Ovary (tissue), 9 donors: Measurements from ENCODE around the gene RALGPS1. TPM values are rescaled to one million over a fixed set of nuclear protein-coding genes. Genes with fewer than 3 reads are reported as not detected.

Experiments
- DNase-seq, 5 donors: peaks; one replicate each; pipeline ENCODE4 v3.0.0-alpha.2; 2019 to 2020
- H3K27ac ChIP-seq, 2 donors: fragments of 200-600 bp; one replicate each; pipeline versions ENCODE4 v1.5.1 to v1.8.0; 2019 to 2022
- H3K27me3 ChIP-seq: fragments of 200-600 bp; one replicate; pipeline ENCODE4 v1.8.0; 2022
- H3K36me3 ChIP-seq: fragments of 200-600 bp; sonication (generic); one replicate; pipeline ENCODE4 v1.5.1; 2019
- H3K4me1 ChIP-seq: one replicate; pipeline ENCODE4 v1.8.1; 2013; ENCODE audit warnings: mild to moderate bottlenecking, moderate library complexity; ENCODE audit not compliant: insufficient read depth
- H3K4me3 ChIP-seq: fragments of 200-600 bp; sonication (generic); one replicate; pipeline ENCODE4 v1.5.1; 2017
- H3K9me3 ChIP-seq, 2 donors: fragments of 200-600 bp in 1 of 2; sonication (generic) in 1 of 2; one replicate each; pipeline versions ENCODE4 v1.5.1 to v1.8.1; 2013 to 2019; ENCODE audit warnings: mild to moderate bottlenecking in 1 of 2, moderate library complexity in 1 of 2
- CTCF ChIP-seq, 3 donors: fragments of 450-650 bp in 2 of 3; fragments of 200-600 bp in 1 of 3; IDR thresholded peaks; one replicate each; pipeline versions ENCODE4 v1.5.1 to v1.8.0; 2016 to 2022; ENCODE audit warnings: antibody characterized with exemption in 3 of 3, mild to moderate bottlenecking in 1 of 3
- EP300 ChIP-seq: sonication (generic); formaldehyde crosslinking; IDR thresholded peaks from one replicate; pipeline ENCODE4 v1.6.1; 2017; ENCODE audit warnings: antibody characterized with exemption
- POLR2A ChIP-seq: fragments of 450-650 bp; IDR thresholded peaks from one replicate; pipeline ENCODE4 v1.6.1; 2017; ENCODE audit warnings: antibody characterized with exemption, mild to moderate bottlenecking, moderate library complexity
- WGBS, 3 donors: extraction: QIAGEN DNeasy Blood & Tissue Kit in 1 of 3; methylation state at CpG; one replicate each; pipeline versions ENCODE4 v1.1.5 to v1.1.7; 2013 to 2017; 5-methylcytosine and 5-hydroxymethylcytosine counted together
- intact Hi-C, 4 donors: fragments of 100-400 bp; cut with DNase I; formaldehyde crosslinking; loops; one replicate each; pipeline versions ENCODE4 v1.11.0 to v1.15.1; 2022 to 2023
- polyA plus RNA-seq, 2 donors: library from polyadenylated mRNA; stranded (reverse); fragments of 200-250 nt in 1 of 2; fragments of 350-450 nt in 1 of 2; fragmentation: Illumina TruSeq in 1 of 2; extraction: RNeasy Lipid Tissue Mini Kit (QIAGEN cat#74804) in 1 of 2; gene quantifications; one replicate each; pipeline ENCODE4 v1.2.3, GENCODE V29; 2013 to 2014
- total RNA-seq, 7 donors: library from RNA; depleted of rRNA in 2 of 7; stranded (reverse); fragments of >200 nt in 2 of 7; fragmentation: NEBNext Ultra II Directional in 3 of 7; extraction: Animal tissue kit (Norgen Biotek cat#: 25700) in 3 of 7; gene quantifications; one replicate each; pipeline versions ENCODE4 v1.1.0 to v1.2.4, GENCODE V29; 2016 to 2023
- donor health status: DM: no; HTN: no; CAD: no; lungs with moderate emphysema.
- donor health status: DM: no; HTN: no; CAD: no.
- donor health status: Bipolar disorder and iron deficiency.
- donor health status: DM: yes; HTN: yes; CAD: no.
- donor health status: DM: no; HTN: no; CAD: no.
- donor health status: DM: yes; HTN: yes; CAD: no.

RALGPS1 gene
- total and polyA plus RNA-seq, 9 donors, result 2.3 to 13.1 (median 6.9) TPM

- intact Hi-C loops, result no loop called here
- H3K9me3 ChIP-seq, result no peaks in the 10 kb centered on the region
- 86 to 95% (median 94%) methylated on average over 4 of the region's 4 CpGs for WGBS, 3 donors
- no peak for TF ChIP-seq EP300
- TF ChIP-seq CTCF (IDR thresholded peaks at IDR 0.05), result no peak
- TF ChIP-seq POLR2A, result no peak
- no peak for DNase-seq
- no peak overlapping the region for H3K4me3 ChIP-seq
- H3K27ac ChIP-seq, result no peak overlapping the region
- no peaks in the 10 kb centered on the region for H3K36me3 ChIP-seq
- no peaks in the 10 kb centered on the region for H3K27me3 ChIP-seq
- H3K4me1 ChIP-seq, result peaks cover 4% of the 10 kb centered on the region
Observed at GRCh38 chr9:127237801-127238200, 323.2 kb downstream of the RALGPS1 start.

- H3K36me3 ChIP-seq, result no peaks in the 10 kb centered on the region
- H3K4me1 ChIP-seq, result peaks cover 4% of the 10 kb centered on the region
- no peak overlapping the region for H3K27ac ChIP-seq
- WGBS, 3 donors, result 93 to 99% (median 98%) methylated on average over 2 of the region's 2 CpGs
- TF ChIP-seq CTCF (IDR thresholded peaks at IDR 0.05) (no peak), POLR2A (no peak), EP300 (no peak)
- H3K9me3 ChIP-seq, result no peaks in the 10 kb centered on the region
- no peak for DNase-seq
- intact Hi-C loops, result loop anchor here in 1 of 4 donors (10.0 kb wide), 1 partner anchor 73 kb away; no protein-coding TSS in a partner anchor
- no peak overlapping the region for H3K4me3 ChIP-seq
- H3K27me3 ChIP-seq, result no peaks in the 10 kb centered on the region
Observed at GRCh38 chr9:127241354-127241753, 326.8 kb downstream of the RALGPS1 start.

- H3K4me3 ChIP-seq, result peak overlapping the region; percentile 52
- TF ChIP-seq POLR2A, result peak; percentile 40
- TF ChIP-seq CTCF (IDR thresholded peaks at IDR 0.05), result no peak
- DNase-seq, result peak; percentile 95 to 97 (median 96)
- no peaks in the 10 kb centered on the region for H3K27me3 ChIP-seq
- 5 to 7% (median 6%) methylated on average over 50 to 53 of the region's 53 CpGs for WGBS, 3 donors
- no peaks in the 10 kb centered on the region for H3K36me3 ChIP-seq
- intact Hi-C loops, result loop anchor here in 1 of 4 donors (10.0 kb wide), 1 partner anchor 70 kb away; no protein-coding TSS in a partner anchor
- peaks cover 4% of the 10 kb centered on the region for H3K4me1 ChIP-seq
- no peaks in the 10 kb centered on the region for H3K9me3 ChIP-seq
- H3K27ac ChIP-seq, result peak overlapping the region in 1 of 2 donors; percentile 59
Observed at GRCh38 chr9:127244609-127245601, 330.3 kb downstream of the RALGPS1 start.

GRCh38 chr9:127245637-127246164 lies 331.1 kb downstream of the RALGPS1 start:
- Histone ChIP-seq H3K36me3 (no peaks in the 10 kb centered on the region), H3K27me3 (no peaks in the 10 kb centered on the region), H3K9me3 (no peaks in the 10 kb centered on the region), H3K4me1 (peaks cover 4% of the 10 kb centered on the region), H3K4me3 (peak overlapping the region; percentile 52), H3K27ac (no peak overlapping the region)
- DNase-seq, result no peak
- TF ChIP-seq EP300, result no peak
- no peak for TF ChIP-seq POLR2A
- TF ChIP-seq CTCF (IDR thresholded peaks at IDR 0.05), result no peak
- WGBS, 3 donors, result 70 to 79% (median 72%) methylated on average over 8 of the region's 8 CpGs
- intact Hi-C loops, result loop anchor here in 1 of 4 donors (10.0 kb wide), 1 partner anchor 69 kb away; no protein-coding TSS in a partner anchor
